GM19438 (cell line): ENCODE data around the gene RAB27B.
"Not testable (repeated sequence)": the region's sequence is repeated elsewhere in the genome, so short reads cannot be mapped to it uniquely, and the experiment has no call there.

Experiments used
- ATAC-seq: cut with Tn5 transposase; IDR thresholded peaks from one replicate; pipeline ENCODE4 v1.9.1; 2021; ENCODE audit warnings: low read depth; ENCODE audit not compliant: unreplicated experiment

Gene RAB27B

GRCh38 chr18:54813977-54814565 is 14.2 kb upstream of the RAB27B start:
- no peak for ATAC-seq

- no peak for ATAC-seq
These were observed 13.2 kb upstream of the RAB27B start for GRCh38 chr18:54815086-54815485.

- not testable (repeated sequence) for ATAC-seq
These were observed 7.4 kb upstream of the RAB27B start for GRCh38 chr18:54820785-54821275.

GRCh38 chr18:54822872-54823845 is 5.1 kb upstream of the RAB27B start:
- no peak for ATAC-seq

- ATAC-seq = no peak
These were observed 3.5 kb upstream of the RAB27B start for GRCh38 chr18:54824761-54825160.

- ATAC-seq = no peak
These were observed 2.5 kb upstream of the RAB27B start for GRCh38 chr18:54825601-54826344.

- ATAC-seq = no peak
These were observed 709 bp downstream of the RAB27B start for GRCh38 chr18:54828986-54829385.

- no peak for ATAC-seq
These were observed 1.6 kb downstream of the RAB27B start for GRCh38 chr18:54829856-54830255.

GRCh38 chr18:54830260-54830659 is 2.0 kb downstream of the RAB27B start:
- ATAC-seq = no peak

- ATAC-seq = no peak
These were observed 2.6 kb downstream of the RAB27B start for GRCh38 chr18:54830866-54831265.

GRCh38 chr18:54835944-54836343 is 7.7 kb downstream of the RAB27B start:
- ATAC-seq = no peak

- ATAC-seq = no peak
These were observed 15.0 kb downstream of the RAB27B start for GRCh38 chr18:54843314-54843713.

GRCh38 chr18:54845787-54846186 is 17.5 kb downstream of the RAB27B start:
- ATAC-seq = no peak

- no peak for ATAC-seq
These were observed 19.8 kb downstream of the RAB27B start for GRCh38 chr18:54848121-54848520.

GRCh38 chr18:54849683-54850082 is 21.4 kb downstream of the RAB27B start:
- no peak for ATAC-seq

- no peak for ATAC-seq
These were observed 22.3 kb downstream of the RAB27B start for GRCh38 chr18:54850598-54850997.

- no peak for ATAC-seq
These were observed 24.8 kb downstream of the RAB27B start for GRCh38 chr18:54852780-54853675.

- ATAC-seq = not testable (repeated sequence)
These were observed 26.8 kb downstream of the RAB27B start for GRCh38 chr18:54855050-54855449.

- no peak for ATAC-seq
These were observed 27.9 kb downstream of the RAB27B start for GRCh38 chr18:54856105-54856646.

- ATAC-seq = no peak
These were observed 29.2 kb downstream of the RAB27B start for GRCh38 chr18:54857499-54857898.
